ENCODE measurements around the gene MEIKIN.
A peak's percentile ranks its signal among the peaks of the same experiment; 100 is the strongest.

Gene MEIKIN

DNA sequence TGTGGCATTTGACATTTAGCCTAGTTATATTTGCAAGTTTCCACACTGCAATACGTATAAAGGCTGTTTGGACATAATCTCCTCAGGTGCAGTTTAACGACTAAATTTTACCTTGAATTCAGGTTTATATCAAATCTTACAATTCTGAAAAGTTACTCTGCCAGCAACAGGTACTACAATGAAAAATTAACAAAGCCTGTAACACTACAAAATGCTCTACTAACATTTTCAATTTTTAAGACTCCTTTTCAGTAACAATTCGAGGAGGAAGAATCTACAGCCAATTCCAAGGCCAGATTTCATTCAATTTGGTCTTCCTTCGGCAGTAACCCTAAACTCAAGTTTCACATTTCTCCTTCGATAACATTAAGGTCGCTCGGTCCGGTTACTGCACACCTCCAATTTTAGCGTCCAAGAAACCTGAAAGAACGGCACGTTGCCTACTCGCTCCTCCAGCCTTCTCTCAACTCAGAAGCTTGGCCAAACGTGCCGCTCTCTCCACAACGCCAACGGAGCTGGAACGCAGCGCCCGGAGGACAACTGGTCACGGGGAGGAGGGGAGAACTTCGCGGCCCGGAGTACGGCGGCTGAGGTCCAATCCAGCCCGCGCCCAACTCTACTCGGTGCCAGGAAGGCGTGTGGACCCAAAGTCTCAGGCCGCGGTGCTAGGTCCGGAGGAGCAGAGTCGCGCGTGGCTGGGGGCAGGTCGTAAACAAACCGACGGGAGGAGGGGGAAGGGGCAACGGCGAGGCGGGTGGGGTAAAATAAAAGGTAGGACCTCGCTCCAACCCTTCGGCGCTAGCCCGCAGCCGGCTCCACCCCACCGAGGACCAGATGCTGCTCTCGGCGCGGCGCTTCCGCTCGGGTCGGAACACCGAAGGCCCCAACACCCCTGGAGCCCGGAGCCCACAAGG lies 149.3 kb downstream of the MEIKIN start:
- TF ChIP-seq, protein P1, sequence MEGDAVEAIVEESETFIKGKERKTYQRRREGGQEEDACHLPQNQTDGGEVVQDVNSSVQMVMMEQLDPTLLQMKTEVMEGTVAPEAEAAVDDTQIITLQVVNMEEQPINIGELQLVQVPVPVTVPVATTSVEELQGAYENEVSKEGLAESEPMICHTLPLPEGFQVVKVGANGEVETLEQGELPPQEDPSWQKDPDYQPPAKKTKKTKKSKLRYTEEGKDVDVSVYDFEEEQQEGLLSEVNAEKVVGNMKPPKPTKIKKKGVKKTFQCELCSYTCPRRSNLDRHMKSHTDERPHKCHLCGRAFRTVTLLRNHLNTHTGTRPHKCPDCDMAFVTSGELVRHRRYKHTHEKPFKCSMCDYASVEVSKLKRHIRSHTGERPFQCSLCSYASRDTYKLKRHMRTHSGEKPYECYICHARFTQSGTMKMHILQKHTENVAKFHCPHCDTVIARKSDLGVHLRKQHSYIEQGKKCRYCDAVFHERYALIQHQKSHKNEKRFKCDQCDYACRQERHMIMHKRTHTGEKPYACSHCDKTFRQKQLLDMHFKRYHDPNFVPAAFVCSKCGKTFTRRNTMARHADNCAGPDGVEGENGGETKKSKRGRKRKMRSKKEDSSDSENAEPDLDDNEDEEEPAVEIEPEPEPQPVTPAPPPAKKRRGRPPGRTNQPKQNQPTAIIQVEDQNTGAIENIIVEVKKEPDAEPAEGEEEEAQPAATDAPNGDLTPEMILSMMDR (IDR thresholded peaks at IDR 0.05; ENCODE audit: control insufficient read depth, extremely low read depth, insufficient read depth) = no peak
- H3K4me3 ChIP-seq (ENCODE audit: low read depth, low read length) = peak overlapping the region; percentile 95
- peak; percentile 57 for DNase-seq (ENCODE audit: low read depth)

DNA sequence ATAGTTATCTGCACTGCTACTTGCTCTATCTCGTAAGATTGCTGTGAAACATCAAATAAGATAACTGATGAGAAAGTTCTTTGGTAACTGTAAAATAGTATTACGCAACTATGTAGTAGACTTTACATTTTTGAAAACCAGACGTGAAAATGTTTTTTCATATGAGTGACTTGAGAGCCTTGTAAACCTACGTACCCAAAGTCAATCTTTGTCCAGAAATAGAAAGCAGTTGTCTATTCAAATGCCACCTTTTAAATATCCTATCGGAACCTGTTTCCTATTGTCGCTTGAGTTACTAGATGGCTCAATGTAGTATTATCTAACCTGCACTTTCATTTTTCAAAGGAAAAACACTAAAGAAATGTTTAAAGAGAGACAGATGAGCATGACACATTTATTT lies 150.2 kb downstream of the MEIKIN start:
- peak overlapping the region; percentile 95 for H3K4me3 ChIP-seq (ENCODE audit: low read depth, low read length)
- TF ChIP-seq, protein P1 (IDR thresholded peaks at IDR 0.05; ENCODE audit: control insufficient read depth, extremely low read depth, insufficient read depth) = no peak
- no peak for DNase-seq (ENCODE audit: low read depth)

DNA sequence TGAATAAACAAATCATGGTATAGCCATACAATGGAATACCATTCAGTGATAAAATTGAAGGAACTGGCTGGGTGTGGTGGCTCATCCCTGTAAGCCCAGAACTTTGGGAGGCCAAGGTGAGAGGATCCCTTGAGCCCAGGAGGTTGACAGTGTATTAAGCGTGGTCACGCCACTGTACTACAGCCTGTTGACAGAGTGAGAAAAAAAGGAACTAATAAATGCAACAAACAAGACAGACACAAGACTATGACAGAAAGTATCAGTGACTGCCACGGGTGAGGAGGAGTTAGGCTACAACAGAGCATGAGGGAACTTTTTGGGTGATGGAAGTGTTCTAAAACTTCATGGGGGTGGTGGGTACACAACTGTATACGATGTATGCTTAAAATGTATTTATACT lies 150.9 kb downstream of the MEIKIN start:
- TF ChIP-seq, protein P1 (IDR thresholded peaks at IDR 0.05; ENCODE audit: control insufficient read depth, extremely low read depth, insufficient read depth) = no peak
- H3K4me3 ChIP-seq (ENCODE audit: low read depth, low read length) = no peak overlapping the region
- DNase-seq (ENCODE audit: low read depth) = no peak

DNA sequence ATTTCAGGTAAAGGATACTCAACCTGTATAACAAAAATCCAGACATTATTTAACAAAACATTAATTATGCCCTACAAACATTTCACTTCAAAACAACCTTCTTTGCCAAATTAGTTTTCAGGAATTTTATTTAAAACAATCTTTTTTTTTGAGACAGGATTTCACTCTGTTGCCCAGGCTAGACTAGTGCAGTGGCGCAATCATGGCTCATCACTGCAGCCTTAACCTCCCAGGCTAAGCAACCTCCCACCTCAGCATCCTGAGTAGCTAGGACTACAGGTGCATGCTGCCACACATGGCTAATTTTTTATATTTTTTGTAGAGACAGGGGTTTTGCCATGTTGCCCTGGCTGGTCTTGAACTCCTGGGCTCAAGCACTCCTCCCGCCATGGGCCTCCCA lies 152.6 kb downstream of the MEIKIN start:
- no peak for DNase-seq (ENCODE audit: low read depth)
- TF ChIP-seq, protein P1 (IDR thresholded peaks at IDR 0.05; ENCODE audit: control insufficient read depth, extremely low read depth, insufficient read depth) = no peak

DNA sequence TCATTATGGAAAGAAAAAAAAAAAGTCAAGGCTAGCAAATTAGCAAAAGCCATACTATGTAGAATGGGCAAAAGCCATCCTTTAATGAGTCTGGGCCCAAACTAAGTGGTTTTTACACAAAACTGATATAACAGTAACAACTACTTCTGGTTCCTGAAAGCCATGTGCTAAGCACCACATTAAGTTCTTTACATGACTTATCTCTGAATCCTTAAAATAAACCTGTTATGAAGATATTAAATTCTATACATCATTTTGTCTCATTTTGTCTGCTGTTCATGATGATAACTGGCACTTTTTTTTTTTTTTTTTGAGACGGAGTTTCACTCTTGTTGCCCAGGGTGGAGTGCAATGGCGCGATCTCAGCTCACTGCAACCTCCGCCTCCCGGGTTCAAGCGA lies 153.6 kb downstream of the MEIKIN start:
- no peak for DNase-seq (ENCODE audit: low read depth)
- TF ChIP-seq, protein P1 (IDR thresholded peaks at IDR 0.05; ENCODE audit: control insufficient read depth, extremely low read depth, insufficient read depth) = no peak
- H3K4me3 ChIP-seq (ENCODE audit: low read depth, low read length) = no peak overlapping the region

More for the DNA sequence above, 152.6 kb downstream of the MEIKIN start:
- no peak overlapping the region for H3K4me3 ChIP-seq (ENCODE audit: low read depth, low read length)

DNA sequence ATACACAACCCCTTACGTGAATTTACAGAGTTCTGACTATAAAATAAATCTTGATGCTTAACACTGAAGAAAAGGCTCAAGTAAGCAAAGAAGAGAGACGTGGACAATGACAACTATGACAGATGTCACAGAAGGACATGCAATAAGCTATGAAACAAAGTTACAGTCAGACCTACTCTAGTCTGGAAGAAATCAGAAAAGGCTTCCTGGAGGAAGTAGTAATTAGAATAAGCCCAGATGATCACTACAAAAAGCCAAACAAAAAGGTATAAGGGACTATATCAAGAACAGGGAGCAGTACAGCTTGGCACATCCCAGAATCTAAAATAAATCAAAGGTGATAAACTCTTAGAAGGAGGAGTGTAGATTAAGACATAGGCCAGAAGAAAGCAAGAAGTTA lies 154.9 kb downstream of the MEIKIN start:
- TF ChIP-seq, protein P1 (IDR thresholded peaks at IDR 0.05; ENCODE audit: control insufficient read depth, extremely low read depth, insufficient read depth) = no peak
- no peak for DNase-seq (ENCODE audit: low read depth)

More for the DNA sequence above, 154.9 kb downstream of the MEIKIN start:
- H3K4me3 ChIP-seq (ENCODE audit: low read depth, low read length) = no peak overlapping the region
